A673 (cell line): ENCODE results near the gene GLI3.

Experiments used
- CTCF ChIP-seq: fragments of 300-800, 200-600 bp; sonication (generic); conservative IDR thresholded peaks from 2 replicates; pipeline ENCODE4 v1.5.1; 2017; ENCODE audit warnings: low read depth, mild to moderate bottlenecking, antibody characterized with exemption, low read length, moderate library complexity, mixed read lengths
- EZH2 ChIP-seq: fragments of 200-600 bp; sonication (generic); IDR thresholded peaks from 2 replicates; pipeline ENCODE4 v1.6.1; 2017; ENCODE audit warnings: borderline replicate concordance, low read depth, mild to moderate bottlenecking, mixed read lengths, antibody characterized with exemption, low read length; ENCODE audit not compliant: poor library complexity, severe bottlenecking

- TF ChIP-seq EZH2 (no peak), CTCF (no peak)
These were observed 27.7 kb upstream of the GLI3 start for GRCh38 chr7:42264702-42265101.
